IPS-11a (cell line): ENCODE results near the gene PACS1.
"Not testable (repeated sequence)": the region's sequence is repeated elsewhere in the genome, so short reads cannot be mapped to it uniquely, and the experiment has no call there.

Experiments used
- H3K4me3 ChIP-seq: one replicate; pipeline ENCODE4 v1.5.1; 2013; ENCODE audit warnings: low read depth, low read length, control low read depth

The PACS1 gene

GRCh38 chr11:66069715-66070603, at the start of gene PACS1:
Gene PACS1, plus strand, starts transcription at chr11:66070272. Its CDS starts 215 bp downstream, at chr11:66070487.
- H3K4me3 ChIP-seq: peak within 1 kb of the TSS; percentile 56

GRCh38 chr11:66020618-66021357, 49.3 kb upstream of the PACS1 start:
- H3K4me3 ChIP-seq: no peak overlapping the region

GRCh38 chr11:66022401-66023185, 47.5 kb upstream of the PACS1 start:
- H3K4me3 ChIP-seq: no peak overlapping the region

DNA sequence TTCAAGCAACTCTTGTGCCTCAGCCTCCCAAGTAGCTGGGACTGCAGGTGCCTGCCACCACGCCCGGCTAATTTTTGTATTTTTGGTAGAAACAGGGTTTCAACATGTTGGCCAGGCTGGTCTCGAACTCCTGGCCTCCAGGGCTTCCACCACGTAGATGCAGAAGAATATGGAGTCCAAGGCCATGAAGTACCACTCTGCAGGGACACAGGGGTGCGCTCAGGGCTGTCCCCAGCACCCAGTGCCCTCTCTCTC, 47.0 kb upstream of the PACS1 start:
- not testable (repeated sequence) for H3K4me3 ChIP-seq

DNA sequence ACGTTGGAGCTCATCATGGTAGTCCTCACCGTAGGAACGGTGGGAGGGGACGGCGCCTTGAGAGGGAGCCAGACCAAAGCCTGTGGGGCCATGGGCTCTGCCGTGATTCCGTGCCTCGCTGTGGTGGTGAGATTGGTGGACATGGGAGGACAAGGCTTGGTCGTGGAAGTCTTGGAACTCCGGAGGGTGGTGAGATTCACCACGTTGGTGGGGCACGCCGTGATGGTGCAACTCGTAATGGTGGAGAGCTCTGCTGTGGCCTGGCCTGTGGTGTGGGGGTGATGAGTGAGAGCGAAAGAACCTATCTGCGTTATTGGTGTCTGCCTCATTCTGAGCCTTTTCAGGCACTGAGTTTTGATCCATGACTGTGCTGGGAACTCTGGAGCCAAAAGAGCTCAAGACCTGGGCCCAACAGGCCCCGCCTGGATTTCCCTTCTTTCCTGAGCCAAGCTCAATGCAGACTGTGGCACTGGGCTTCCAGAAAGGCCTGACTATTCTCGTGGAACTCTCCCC, 44.0 kb upstream of the PACS1 start, which contains the start of gene CATSPER1:
CATSPER1 (minus strand) TSS at position 463 of the 513 bp plus-strand sequence; CDS start at position 363, 100 bp downstream.
- H3K4me3 ChIP-seq: no peak within 1 kb of the TSS

GRCh38 chr11:66032957-66033735, 36.9 kb upstream of the PACS1 start:
- H3K4me3 ChIP-seq: no peak overlapping the region

DNA sequence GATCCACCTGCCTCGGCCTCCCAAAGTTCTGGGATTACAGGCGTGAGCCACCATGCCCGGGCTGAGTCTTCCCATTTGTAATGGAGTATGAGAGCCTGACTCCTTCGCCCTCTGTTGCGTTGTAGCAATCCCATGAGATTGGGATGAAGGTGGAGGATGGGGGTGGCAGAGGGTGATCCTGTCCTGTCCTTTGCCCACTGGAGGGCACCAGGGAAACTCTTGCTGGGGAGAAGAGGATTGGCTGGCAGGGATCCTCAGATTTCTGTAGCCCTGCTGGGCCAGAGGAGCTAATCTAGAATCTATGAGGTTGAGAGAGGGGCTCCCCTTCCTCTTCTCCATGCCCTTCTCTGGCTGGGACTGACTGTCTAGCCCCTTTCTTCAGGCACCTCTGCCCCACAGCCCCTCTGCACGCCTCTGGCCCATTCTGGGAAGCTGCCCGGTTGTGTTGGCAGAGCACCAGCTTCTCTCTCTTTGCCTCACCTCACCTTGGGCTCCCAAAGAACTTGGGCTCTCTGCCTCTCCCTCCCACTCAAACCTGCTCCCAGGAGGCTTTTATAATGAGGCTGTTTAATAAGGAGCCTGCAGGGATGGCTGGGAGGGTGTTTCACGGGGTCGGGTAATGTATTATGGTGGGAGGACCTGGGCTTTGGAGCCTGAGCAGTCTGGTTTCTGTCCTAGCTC, 34.3 kb upstream of the PACS1 start:
- H3K4me3 ChIP-seq: no peak overlapping the region

- no peak overlapping the region for H3K4me3 ChIP-seq
Measured at GRCh38 chr11:66036334-66036710, 33.8 kb upstream of the PACS1 start.

- H3K4me3 ChIP-seq: no peak overlapping the region
Measured at GRCh38 chr11:66037327-66037726, 32.7 kb upstream of the PACS1 start.

GRCh38 chr11:66039765-66040164, 30.3 kb upstream of the PACS1 start:
- no peak overlapping the region for H3K4me3 ChIP-seq

DNA sequence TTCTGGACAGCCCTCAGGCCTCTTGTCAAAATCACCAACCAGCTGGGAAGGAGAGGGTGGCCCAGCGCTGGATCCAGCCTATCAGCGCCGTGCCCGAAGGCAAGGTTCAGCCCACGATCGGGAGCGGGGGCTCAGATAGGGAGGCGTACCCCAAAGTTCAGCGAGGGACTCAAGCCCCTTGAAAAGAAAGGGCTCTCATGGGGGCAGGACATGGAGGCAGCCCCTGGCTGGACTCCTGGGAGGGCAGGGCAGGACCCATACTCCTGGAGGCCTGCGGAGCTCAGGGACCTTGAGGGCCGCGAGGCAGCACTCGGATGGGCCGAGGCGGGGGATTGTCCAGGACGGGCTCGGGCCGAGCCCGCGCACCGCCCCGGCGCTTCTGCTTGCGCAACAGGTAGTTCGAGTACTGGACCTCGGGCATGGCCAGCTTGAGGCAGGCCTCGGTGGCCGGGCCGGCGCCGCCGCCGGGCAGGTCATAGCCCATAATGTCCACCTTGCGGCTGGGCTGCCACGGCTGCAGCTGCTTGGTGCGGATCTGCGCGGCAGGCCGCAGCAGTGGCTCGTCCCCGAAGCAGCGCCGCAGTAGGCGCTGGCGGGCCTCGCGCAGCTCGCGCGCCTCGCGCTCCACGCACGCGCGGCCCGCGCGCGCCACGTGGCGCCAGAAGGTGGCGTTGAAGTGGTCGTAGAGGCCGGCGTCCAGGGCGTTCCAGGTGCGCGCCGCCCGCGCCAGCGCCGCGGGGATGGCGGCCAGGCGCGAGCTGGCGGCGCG, 27.7 kb upstream of the PACS1 start:
- no peak overlapping the region for H3K4me3 ChIP-seq

DNA sequence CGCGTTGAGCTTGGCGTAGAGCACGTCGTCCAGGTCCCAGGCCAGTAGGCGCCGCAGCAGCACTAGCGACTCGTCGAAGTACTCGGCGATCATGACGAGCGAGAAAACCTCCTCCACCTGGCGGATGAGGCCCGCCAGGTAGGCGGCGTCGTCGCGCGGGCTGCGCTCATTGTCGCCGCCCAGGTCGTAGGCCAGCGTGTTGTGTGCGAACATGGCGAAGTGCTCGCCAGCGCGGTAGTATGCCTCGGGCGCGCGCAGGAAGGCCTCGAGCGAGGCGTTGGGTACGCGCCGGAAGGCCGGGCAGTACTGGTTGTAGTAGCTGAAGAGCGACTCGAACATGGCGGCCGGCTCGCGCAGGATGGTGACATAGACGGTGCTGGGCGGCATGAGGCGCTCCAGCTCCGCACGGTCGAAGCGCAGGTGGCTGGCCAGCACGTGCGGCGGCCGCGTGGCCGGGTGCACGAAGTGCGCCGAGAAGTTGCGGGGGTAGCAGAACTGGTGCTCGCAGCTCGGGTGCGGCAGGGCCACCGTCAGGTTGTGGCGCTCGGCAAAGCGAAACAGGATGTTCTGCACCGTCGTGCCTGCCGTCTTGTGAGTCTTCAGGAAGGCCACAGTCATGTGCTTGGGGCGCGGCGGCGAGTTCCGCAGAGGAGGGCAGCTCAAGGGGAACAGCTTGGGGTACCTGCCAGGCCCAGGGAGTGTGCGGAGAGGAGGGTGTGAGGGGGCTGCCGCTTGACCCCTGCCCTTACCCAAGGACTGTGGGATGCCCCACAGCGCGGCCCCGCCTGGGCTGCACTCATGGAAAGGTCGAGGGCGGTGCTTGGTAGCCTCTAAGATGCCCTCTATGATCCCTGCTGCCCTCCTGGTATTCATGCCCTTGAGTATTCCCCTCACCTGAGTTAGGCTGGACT, 26.8 kb upstream of the PACS1 start:
- no peak overlapping the region for H3K4me3 ChIP-seq

- H3K4me3 ChIP-seq: no peak overlapping the region
Measured at GRCh38 chr11:66044757-66045156, 25.3 kb upstream of the PACS1 start.

DNA sequence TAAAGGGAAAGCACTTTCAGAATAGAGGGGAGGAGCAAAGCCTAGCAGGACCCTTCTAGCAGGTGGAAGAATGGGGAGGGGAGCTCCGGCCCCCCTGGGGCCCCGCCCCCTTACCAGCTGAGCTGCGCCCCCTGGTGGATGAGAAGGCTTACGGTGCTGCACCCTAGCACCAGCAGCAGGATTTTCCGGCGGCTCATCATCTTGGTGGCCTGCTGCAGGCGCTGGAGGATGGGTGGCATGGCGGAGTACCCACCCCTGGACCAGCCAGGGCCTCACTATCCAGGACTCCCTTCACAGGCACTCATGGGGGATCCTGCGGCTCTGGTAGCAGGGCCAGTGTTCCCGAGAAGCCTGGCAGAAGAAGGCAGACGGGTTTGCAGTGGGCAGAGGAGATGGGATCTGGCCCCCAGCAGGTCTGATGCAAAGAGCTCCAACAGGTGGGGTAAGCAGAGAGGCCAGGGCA, 24.9 kb upstream of the PACS1 start:
- no peak overlapping the region for H3K4me3 ChIP-seq

- H3K4me3 ChIP-seq: no peak overlapping the region
Measured at GRCh38 chr11:66046901-66047300, 23.2 kb upstream of the PACS1 start.

- H3K4me3 ChIP-seq: no peak overlapping the region
Measured at GRCh38 chr11:66047541-66048365, 22.3 kb upstream of the PACS1 start.
